ENCODE results near the gene STRADA.

DNA sequence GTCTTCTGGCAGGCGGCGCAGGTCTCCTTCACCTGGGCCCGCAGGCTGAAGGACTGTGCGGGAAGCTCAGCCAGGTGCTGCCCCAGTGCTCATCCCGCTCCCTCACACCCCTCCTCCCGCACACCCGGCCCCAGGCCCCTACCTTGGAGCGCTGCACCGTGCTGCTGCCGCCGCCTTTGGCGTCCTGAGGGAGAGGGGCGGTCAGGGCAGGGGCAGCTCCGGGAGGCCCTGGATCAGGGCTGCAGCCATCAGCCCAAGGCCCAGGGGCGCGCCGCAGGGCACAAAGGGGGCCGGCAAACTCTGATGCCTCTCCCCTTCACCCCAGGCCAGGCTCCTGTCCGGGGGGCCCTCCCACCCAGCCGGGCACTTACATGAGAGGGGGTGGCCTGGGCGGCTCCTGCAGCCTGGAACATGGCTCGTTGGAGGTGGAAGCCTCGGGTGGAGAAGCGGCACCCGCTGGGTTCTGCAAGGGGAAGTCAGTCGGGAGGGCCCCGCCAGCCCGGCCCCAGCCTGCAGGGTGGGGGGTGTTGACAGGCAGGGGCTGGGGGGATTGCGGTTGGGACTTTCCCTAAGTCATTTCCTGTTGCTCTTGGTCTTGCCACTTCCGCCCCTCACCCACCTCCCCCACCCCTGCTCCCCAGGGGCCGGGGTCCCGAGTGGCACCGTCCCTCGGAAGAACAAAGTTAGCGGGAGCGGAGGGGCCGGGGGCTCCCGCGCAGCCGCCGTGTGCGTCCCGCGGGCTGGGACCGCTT is 42.5 kb downstream of the STRADA start:
- TF ChIP-seq, protein P1, sequence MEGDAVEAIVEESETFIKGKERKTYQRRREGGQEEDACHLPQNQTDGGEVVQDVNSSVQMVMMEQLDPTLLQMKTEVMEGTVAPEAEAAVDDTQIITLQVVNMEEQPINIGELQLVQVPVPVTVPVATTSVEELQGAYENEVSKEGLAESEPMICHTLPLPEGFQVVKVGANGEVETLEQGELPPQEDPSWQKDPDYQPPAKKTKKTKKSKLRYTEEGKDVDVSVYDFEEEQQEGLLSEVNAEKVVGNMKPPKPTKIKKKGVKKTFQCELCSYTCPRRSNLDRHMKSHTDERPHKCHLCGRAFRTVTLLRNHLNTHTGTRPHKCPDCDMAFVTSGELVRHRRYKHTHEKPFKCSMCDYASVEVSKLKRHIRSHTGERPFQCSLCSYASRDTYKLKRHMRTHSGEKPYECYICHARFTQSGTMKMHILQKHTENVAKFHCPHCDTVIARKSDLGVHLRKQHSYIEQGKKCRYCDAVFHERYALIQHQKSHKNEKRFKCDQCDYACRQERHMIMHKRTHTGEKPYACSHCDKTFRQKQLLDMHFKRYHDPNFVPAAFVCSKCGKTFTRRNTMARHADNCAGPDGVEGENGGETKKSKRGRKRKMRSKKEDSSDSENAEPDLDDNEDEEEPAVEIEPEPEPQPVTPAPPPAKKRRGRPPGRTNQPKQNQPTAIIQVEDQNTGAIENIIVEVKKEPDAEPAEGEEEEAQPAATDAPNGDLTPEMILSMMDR (IDR thresholded peaks at IDR 0.05): no peak
- no peak for TF ChIP-seq POLR2A (IDR thresholded peaks at IDR 0.05)

All from gastroesophageal sphincter (tissue), 3 donors.